Limb (tissue), 2 donors: Measurements from ENCODE around the gene LYPD5.
A peak's percentile ranks its signal among the peaks of the same experiment; 100 is the strongest.
"Not testable (repeated sequence)": the region's sequence is repeated elsewhere in the genome, so short reads cannot be mapped to it uniquely, and the experiment has no call there.

Experiments used
- DNase-seq, 2 donors: peaks; one replicate each; pipeline ENCODE4 v3.0.0-alpha.2; 2016; ENCODE audit errors: extremely low spot score in 2 of 2

Gene LYPD5

DNA sequence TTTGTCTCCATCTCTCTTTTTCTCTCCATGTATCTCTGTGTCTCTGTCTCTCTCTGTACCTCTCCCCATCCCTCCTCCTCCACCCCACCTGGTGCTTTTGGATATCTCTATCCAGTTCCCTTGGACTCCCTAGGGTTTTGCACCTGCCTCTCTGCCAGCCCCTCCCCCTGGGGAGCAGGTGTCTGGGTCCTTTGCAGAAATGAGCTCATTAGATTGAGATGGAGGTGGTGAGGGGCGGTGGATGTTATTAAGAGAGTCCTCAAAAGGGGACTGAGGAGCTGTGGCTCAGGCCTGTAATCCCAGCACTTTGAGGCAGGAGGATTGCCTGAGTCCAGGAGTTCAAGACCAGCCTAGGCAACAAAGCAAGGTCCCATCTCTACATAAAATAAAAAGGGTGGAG lies 23.6 kb downstream of the LYPD5 start:
- no peak for DNase-seq

DNA sequence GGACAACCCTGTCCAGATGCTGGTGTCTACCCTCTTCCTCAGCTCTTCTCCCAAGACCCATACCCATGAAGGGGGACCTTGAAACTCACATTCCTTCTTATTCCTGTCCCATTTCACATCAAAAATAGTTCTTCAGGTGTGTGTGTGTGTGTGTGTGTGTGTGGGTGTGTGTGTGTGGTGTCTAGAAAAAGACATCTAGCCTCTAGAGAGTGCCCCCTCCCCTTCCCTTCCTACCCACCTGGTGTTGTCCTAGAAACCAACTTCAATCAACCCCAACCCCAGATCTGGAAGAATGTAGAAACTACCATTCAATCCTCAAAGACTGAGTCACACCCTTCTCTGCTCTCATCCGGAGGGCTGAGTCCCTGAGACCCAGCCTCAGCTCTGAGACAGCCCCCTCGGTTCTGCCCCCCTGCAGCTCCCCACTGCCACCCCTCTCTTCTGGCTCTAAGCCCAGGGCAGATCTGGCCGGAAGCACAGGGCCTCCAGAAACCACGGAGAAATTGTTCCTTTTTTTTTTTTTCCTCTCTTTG lies 25.0 kb downstream of the LYPD5 start:
- DNase-seq, result no peak

DNA sequence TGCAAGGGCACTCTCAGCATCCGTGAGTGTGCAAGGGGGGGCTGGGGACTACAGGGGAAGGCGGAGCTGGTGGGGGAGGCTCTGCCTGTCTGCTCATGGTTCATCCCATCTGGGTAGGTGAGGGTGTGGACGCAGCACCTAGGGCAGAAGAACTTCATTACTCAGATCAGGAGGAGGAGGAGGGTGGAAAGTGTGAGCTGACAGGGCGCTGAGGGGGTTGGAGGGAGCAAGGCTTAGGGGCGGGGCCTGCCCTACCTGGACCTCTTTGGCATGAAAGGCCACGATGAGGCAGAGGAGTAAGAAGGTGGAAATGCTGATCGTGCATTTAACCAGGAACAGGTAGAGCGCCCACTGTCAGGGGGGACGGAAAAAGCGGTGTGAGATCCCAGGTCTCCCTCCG lies 26.0 kb downstream of the LYPD5 start:
- DNase-seq, result no peak

DNA sequence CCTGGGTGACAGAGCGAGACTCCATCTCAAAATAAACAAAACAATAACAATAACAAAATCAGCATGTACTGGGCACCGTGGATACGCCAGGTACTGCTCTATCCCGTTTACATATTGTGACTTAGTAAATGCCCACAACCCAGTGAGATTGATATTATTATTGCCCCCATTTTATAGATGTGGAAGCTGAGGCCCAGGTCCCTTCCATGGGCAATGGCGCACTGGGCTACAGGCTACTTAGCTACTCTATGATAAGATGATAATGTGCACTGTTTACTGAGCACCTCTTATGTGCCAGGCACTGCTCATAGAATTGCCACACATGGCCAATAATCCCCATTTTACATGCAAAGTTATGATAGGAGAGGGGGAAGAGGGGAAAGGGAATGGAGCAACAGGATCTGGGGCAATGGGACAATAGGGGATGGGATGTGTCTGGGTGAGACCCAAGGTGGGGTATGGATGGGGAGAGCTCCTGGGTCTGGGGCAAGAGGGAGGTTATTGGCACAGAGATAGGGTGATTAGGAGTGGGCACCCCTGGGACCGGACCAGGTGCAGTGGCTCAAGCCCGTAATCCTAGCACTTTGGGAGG lies 26.9 kb downstream of the LYPD5 start:
- no peak for DNase-seq

DNA sequence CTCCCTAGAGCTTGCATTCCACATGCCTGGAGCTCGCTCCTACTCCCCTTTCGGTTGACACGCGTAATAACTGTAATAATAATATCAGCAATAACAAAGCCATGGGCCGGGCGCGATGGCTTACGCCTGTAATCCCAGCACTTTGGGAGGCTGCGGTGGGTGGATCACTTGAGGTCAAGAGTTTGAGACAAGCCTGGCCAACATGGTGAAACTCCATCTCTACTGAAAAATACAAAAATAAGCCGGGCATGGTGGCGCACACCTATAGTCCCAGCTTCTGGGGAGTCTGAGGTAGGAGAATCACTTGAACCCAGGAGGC lies 27.3 kb downstream of the LYPD5 start:
- not testable (repeated sequence) for DNase-seq

DNA sequence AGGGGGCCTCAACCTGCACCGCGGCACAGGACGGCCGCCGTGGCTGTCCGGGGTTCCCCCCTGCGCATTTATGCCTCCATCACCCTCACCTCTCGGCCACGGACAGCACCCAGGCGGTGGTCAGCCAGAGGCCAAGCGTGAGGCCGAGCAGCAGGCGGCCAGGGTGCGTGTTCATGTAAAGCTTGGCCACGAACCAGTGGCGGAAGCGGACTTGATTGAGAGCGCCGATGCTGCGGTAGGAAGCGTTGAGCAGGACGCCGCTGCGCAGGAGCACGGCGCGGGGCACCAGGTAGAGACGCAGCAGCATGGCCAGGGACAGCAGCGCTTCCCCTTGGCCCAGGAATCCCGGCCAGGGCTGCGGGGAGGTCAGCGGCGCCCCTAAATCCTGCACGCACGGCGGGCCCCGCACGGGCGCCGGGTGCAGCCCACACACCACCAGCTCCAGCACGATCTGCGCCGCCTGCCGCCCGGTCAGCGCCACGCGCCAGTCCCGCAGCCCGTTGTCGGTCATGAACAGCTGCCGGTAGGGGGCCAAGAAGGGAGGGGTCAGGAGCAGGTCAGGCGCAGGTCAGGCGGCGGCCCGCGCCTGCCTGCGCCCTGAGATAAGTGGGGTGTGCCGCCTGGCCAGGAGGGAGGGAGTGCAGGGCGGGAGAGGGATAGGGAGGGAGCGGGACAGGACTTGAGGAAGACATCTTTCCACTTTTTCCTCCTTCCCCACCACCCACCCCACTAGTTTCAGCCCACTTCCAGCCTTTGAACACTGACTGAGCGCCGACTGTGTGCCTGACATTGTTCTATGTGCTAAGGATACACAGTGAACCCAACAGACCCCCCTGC lies 27.9 kb downstream of the LYPD5 start:
- DNase-seq, result peak; percentile 48 to 78

DNA sequence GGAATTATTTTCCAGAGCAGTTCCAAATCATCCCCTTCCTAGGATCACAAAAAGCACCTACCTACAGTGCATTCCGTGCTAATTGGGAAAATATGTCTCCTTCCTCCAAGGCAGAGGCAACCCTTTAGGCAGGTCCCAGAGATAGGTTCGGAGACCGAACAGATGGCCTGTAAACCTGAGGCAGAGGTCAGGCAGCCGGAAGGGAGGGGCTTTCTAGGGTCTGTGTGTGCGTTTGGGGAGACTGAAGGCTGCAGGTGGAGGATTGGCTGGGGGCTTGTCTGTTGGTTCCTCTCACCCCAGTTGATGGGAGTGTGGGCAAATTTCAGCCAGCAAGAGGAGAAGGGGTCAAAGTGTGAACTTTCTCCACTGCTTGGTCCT lies 28.5 kb downstream of the LYPD5 start:
- DNase-seq, result no peak

DNA sequence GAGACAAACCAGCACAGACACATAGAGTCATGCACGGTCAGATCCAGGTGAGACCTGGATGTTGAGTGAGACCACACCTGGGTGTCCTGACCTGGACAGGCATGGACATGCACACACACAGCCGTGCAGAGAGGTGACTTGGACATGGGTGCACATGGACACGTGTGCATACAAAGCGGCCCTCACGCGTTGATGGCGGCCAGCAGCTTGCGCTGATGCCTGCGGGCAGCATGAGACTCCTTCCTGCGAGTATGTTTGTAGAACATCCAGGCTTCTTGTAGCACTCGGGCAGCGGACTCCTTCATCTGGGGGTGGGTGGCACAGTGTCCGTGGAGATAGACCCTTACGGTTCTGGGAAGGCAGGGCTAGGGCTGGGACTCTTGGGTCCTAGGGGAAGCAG lies 33.0 kb downstream of the LYPD5 start:
- no peak for DNase-seq

DNA sequence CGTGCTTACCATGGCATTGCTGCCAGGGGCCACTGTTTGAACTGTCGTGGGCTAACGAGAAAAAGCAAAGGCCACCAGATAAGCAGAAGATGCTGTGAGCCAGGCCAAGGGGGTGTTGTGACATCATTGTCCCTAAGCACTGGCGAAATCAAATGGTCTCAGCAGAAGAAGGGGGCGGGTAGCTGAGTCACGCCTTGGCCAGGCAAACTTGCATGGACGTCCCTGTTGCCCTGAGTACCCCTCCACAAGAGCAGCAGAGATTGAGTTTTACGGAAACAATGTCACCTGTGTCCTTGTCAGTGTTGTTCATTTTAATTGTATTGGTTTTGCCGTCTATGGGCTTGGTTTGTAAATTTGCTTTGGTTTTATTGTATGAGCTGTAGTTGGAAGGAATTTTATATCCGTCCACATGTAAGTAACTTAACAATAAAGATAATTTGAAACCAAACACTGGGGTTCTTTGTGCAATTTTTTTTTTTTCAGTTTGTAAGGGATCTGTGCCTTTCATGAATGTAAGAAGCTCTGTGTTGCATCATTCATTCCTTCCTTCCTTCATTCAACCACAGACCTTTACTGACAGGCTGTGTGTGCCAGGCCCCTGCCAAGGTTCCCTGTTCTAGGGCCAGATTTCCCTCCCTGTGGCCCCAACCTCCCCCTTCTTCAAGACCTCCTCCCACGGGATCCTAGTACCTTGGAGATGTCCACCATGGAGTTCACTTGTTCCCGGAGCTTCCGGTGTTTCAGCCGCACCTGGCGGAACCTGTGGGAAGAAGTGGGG lies 33.8 kb downstream of the LYPD5 start:
- no peak for DNase-seq

DNA sequence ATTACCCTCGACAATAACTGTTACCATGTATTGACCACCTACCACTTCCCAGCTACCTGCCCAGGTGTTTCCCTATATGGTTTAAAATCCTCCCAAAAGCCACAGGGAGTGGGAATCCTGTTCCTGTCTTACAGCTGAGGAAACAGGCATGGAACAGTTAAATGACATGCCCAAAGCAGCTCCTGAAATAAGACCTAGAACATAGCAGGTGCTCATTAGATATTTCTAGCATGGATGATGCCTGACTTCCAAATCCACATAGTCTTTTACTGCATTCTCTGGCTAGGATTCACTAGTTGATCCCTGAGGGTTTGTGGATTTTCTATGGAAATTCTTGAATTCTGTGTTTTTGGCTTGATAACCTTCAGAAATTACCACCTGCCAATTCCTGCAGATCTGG lies 34.4 kb downstream of the LYPD5 start:
- DNase-seq, result no peak

DNA sequence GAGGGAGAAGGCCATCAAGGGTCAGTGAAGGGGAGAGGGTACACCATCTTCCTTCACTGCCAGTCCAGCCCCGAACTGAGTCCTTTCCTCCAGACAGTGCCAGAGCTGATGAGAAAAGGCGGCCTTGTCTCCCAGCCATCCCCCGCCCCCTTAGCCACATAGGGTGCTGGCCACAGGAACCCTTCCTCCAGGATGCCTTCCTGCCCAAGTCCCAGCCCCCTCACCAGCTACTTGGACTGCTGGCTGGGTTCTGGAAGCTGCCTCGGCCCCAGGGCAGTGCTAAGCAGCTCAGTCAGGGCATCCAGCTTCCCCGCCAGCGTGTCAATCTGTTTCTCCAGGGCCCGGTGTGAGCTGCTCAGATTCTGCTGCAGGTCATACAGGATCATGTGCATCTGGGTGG lies 34.9 kb downstream of the LYPD5 start:
- no peak for DNase-seq

DNA sequence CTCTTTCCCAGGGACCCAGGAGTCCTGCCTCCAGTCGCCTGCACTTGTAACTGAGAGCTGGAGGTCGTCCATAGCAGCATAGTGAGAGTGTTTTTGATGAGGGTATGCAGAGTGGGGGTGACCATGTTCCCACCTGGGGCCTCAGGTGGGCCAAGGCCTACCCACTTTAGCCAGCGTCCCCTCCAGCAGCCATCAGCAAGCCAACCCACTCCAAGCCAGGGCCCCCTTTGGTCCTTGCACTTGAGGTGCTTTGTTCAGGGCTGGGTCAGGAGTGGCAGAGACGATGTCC lies 35.5 kb downstream of the LYPD5 start:
- no peak for DNase-seq

DNA sequence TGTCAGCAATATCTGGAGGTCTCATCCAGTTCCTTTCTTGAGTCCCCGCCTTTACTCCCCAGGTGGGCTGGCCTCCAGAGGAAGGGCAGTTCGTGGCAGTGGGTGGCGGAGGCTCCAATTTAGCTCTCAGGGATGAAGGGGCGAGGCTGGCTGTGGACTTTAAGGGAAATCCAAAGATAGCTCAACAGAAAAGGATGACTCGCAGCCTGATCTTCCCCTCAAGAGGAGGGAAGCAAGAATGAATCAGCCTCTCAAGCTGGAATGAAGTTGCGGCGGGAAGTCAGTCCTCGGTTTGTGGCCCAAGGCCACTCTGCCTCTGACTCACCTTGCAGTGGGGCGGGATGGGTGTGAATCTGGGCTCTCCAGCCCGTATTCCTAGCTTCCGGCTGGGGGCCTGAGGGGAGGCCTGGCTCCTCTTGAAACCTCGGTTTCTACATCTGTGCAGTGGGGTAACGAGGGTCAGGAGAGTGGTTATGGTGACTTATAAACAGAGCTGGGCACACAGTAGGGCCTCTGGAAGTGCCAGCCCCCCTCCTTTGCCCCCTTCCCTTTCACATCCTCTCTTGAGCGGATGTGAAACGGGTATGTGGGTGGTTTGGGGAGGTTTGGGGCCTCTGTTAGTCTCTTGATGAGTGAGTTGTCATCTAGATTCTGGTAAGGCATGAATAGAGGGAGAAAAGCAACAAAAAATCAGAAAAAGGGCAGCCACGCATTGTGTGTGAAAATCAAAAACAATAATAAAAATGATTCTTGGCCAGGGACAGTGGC lies 37.0 kb downstream of the LYPD5 start:
- no peak for DNase-seq

DNA sequence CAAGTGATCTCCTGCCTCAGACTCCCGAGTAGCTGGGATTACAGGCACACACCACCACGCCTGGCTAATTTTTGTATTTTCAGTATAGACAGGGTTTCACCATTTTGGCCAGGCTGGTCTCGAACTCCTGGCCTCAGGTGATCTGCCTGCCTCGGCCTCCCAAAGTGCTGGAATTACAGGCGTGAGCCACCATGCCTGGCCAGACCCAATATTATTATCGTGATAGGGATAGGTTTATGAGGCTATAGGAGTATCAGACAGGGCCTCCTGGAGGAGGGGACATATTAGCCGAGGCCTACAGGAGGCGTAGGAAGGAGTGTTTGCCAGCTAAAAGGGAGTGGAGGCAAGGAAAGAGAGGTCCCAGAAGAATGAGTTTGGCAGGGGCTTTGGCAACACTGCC lies 37.6 kb downstream of the LYPD5 start:
- not testable (repeated sequence) for DNase-seq

DNA sequence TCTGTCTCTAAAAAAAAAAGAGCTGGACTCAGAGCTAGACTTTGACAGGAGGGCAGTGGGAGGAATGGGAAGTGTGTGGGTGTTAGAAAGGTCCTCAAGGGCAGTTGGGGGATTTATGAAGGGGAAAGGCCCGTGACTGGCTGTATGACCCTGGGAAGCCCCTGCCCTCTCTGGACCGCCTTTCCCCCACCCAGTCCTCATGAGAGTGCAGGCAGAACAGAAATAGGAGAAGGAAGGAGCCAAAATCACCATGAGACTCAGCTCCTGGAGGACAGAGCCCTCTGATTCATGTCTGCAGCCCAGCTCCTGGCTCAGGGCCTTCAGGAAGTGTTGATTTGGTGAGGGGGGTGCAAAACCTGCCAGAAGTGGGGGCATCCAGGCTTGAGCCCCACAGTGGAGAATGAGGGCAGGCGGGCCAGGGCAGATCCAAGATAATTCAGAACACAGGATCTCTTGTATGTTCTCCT lies 38.7 kb downstream of the LYPD5 start:
- DNase-seq, result no peak

DNA sequence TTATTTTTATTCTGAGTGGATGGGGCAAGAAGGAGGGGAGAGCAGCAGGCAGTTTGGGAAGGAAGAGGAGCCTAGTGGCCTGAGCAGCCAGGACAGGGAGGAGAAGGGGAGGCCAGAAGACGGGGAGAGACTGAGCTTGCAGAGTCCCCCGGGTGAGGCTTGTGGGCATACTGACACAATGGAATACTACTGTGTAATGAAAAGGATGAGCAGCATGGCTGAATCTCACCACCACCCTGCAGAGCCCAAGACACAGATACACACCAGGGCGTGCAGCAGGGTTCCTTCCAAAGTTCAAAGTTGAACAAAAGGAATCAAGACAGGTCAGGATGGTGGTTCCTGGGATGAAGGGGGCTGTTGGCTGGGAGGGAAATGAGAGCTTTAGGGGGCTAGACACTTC lies 39.4 kb downstream of the LYPD5 start:
- DNase-seq, result no peak

DNA sequence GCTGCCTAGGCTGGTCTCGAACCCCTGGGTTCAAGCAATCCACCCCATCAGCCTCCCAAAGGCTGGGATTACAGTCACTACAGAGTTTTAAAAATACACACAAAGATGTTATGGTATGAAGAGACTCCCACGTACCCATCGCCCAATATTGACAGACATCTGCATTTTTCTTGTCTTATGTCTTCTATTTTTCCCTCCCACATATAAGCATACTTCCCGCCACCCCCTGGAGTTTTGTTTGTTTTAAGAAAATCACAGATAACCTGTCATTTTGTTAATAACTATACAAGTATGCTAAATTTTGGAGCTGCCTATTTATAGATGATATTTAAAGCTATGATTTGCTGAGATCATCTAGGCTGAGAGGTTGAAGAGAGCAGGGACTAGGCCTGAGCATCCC lies 41.3 kb downstream of the LYPD5 start:
- DNase-seq, result no peak

DNA sequence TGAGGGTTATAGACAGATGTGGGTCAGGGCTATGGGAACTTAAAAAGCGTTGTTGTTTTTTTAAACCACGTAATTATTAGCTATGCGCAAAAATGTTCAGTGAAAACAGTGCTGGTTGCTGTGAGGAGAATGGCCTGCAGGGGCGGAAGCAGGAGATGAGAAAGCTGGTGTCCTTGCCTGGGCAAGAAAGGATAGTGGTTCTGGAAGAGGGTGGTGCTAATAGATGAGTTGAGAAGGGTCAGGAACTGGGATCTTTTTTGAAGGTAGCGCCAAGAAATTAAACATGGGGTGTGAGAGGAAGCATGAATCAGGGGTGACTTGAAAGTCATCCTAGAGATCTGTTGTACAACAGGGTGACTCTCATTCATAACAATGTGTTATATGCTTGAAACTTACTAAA lies 42.7 kb downstream of the LYPD5 start:
- no peak for DNase-seq

DNA sequence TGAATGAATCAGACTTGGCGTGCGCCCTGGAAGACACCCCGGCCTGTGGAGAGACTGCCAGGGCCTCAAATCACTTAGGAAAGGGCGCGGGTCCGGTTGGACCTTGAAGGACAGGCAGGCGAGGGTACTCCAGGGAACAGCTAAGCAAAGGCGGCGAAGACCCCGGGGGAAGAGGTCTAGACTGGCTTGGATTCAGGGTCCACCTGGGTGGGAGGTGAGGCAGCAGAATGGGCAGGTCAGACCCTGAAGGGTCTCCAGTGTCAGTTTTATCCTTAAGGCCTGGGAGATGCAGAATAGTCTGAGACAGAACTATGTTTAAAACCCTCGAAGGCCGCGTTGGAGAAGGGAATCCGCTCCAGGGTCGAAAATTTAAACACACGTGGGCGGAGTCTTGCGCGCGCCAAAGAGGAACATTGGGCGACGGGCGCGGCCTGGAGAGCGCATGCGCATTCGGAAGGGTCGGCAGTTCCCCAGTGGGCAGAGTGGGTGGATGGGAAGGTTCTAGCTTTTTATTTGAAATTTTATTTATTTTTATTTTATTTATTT lies 46.9 kb downstream of the LYPD5 start:
- DNase-seq, result peak; percentile 80 to 86

DNA sequence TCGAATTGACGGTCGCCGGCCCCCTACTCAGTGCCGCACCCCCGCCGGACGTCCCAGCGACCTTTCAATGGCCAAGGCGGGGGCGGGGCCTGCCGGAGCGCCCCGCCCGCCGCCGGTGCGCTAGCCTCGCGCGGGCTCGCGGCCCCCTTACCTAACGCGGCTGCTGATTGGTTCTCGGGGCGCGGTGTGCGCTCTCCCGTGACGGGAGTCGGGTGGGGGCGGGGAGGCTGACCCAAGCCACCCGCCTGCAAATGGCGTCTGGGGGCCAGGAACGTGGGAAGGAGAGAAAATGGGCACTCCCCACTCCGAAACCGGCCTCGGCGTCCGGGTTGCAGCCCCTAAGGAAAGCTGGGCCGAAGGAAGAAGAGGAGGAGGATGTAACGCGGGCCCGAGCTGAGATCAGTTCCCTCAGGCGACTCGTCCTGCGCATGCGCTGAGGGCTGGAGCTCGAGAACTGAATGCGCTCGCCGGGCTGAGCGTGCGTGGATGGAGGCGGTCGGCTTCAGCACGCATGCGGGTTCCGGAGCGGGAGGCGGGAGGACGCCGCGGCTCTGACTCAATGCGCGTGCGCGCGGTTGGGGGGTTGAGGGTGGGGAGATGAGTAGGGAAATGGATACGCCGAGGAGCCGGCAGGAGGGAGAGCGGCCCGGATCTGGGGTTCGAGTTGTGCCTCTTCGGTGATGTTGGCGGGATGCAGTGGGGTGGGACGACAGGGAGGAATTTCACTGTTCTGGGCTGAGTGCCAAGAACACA lies 47.6 kb downstream of the LYPD5 start, which contains the start of gene SMG9:
Gene SMG9 (minus strand): TSS at position 460 of the 753 bp plus-strand sequence. CDS start 4,221 bp downstream, outside the sequence.
- DNase-seq, result peak; percentile 98 to 99

DNA sequence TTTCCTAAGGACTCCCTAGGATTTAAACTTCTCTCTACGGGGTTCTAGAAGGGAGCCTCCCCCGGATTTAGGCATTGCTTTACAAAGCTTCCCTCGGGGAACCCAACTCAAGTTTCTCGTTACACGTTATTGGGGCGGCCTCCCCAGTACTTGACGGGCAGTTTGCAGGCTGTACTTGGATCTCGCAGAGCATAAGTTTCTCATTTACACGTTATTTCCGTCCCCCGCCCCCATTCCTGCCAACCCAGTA lies 48.1 kb downstream of the LYPD5 start:
- no peak for DNase-seq
